ENCODE data around the gene SLC44A1. TPM values are rescaled to one million over a fixed set of nuclear protein-coding genes. Genes with fewer than 3 reads are reported as not detected.

The SLC44A1 gene
- total and polyA plus RNA-seq, 10 of the 15 experiments (the other 5 are each of a cell fraction or from before 2014, with no cell fraction given) = 2.4 to 21.2 (median 12.4) TPM

GRCh38 chr9:105385381-105385985 is 141.0 kb downstream of the SLC44A1 start (continued):
- TF ChIP-seq ASH2L (IDR thresholded peaks at IDR 0.05; ENCODE audit: borderline replicate concordance, low read depth) (no peak), E4F1 (IDR thresholded peaks at IDR 0.05; ENCODE audit: borderline replicate concordance, partially characterized antibody) (no peak), JUND (IDR thresholded peaks at IDR 0.05; ENCODE audit: low read depth, low read length) (no peak), ZNF592 (IDR thresholded peaks at IDR 0.05) (no peak), ZBTB4 (CRISPR knock-in tag; IDR thresholded peaks at IDR 0.05) (no peak), WRNIP1 (IDR thresholded peaks at IDR 0.05; ENCODE audit: borderline replicate concordance, low read depth, low read length) (no peak), MTA3 (IDR thresholded peaks at IDR 0.05; ENCODE audit: borderline replicate concordance, low read length) (0 out of 2 replicates have a peak, but pooled peaks have one; percentile 58), IRF4 (IDR thresholded peaks at IDR 0.05; ENCODE audit: low read depth, low read length) (peak; percentile 87), BHLHE40 (IDR thresholded peaks at IDR 0.05; ENCODE audit: borderline replicate concordance in 1 of 2, low read depth in 2 of 2, low read length in 1 of 2) (no peak), HSF1 (IDR thresholded peaks at IDR 0.05; ENCODE audit: low read depth, low read length) (no peak), KDM1A (IDR thresholded peaks at IDR 0.05; ENCODE audit: borderline replicate concordance) (no peak), POLR2AphosphoS2 (IDR thresholded peaks at IDR 0.05; ENCODE audit: low read depth, low read length) (no peak), STAT1 (conservative IDR thresholded peaks at IDR 0.05) (no peak), CREM (IDR thresholded peaks at IDR 0.05; ENCODE audit: low read depth) (peak; percentile 45; the same call in 1 of the 2 replicates)
- TF ChIP-seq, protein P1, sequence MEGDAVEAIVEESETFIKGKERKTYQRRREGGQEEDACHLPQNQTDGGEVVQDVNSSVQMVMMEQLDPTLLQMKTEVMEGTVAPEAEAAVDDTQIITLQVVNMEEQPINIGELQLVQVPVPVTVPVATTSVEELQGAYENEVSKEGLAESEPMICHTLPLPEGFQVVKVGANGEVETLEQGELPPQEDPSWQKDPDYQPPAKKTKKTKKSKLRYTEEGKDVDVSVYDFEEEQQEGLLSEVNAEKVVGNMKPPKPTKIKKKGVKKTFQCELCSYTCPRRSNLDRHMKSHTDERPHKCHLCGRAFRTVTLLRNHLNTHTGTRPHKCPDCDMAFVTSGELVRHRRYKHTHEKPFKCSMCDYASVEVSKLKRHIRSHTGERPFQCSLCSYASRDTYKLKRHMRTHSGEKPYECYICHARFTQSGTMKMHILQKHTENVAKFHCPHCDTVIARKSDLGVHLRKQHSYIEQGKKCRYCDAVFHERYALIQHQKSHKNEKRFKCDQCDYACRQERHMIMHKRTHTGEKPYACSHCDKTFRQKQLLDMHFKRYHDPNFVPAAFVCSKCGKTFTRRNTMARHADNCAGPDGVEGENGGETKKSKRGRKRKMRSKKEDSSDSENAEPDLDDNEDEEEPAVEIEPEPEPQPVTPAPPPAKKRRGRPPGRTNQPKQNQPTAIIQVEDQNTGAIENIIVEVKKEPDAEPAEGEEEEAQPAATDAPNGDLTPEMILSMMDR (IDR thresholded peaks at IDR 0.05 in 2 of 3, conservative IDR thresholded peaks at IDR 0.05 in 1 of 3; ENCODE audit: control insufficient read depth in 2 of 3, extremely low read depth in 1 of 3, insufficient read depth in 1 of 3, low read depth in 3 of 3, low read length in 3 of 3) = no peak

Measured in GM12878 (cell line).